ENCODE data around the gene RIMOC1.
A peak's percentile ranks its signal among the peaks of the same experiment; 100 is the strongest.

The RIMOC1 gene

DNA sequence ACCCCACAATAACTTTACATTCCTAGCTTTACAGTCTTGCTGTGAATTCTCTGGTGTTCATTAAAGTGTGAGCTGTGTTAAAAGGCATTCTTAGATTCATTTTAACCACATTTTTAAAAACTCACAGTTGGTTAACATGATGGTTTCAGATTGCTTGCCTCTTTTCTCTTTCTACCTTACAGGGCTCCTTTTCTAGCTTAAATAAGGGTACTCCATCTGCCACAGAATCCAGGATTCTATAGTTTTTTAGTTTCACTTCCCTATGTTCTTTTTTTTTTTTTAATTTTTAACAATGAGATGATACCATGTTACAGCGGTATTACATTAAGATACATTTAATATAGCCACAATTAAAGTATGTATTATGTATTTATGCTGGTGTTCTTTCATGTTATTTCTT lies 17.0 kb downstream of the RIMOC1 start:
- no peak for DNase-seq (ENCODE audit: low read depth)
- TF ChIP-seq, protein P1, sequence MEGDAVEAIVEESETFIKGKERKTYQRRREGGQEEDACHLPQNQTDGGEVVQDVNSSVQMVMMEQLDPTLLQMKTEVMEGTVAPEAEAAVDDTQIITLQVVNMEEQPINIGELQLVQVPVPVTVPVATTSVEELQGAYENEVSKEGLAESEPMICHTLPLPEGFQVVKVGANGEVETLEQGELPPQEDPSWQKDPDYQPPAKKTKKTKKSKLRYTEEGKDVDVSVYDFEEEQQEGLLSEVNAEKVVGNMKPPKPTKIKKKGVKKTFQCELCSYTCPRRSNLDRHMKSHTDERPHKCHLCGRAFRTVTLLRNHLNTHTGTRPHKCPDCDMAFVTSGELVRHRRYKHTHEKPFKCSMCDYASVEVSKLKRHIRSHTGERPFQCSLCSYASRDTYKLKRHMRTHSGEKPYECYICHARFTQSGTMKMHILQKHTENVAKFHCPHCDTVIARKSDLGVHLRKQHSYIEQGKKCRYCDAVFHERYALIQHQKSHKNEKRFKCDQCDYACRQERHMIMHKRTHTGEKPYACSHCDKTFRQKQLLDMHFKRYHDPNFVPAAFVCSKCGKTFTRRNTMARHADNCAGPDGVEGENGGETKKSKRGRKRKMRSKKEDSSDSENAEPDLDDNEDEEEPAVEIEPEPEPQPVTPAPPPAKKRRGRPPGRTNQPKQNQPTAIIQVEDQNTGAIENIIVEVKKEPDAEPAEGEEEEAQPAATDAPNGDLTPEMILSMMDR (conservative IDR thresholded peaks at IDR 0.05; ENCODE audit: low read length) = no peak
- H3K4me3 ChIP-seq (ENCODE audit: low read length) = no peak overlapping the region

DNA sequence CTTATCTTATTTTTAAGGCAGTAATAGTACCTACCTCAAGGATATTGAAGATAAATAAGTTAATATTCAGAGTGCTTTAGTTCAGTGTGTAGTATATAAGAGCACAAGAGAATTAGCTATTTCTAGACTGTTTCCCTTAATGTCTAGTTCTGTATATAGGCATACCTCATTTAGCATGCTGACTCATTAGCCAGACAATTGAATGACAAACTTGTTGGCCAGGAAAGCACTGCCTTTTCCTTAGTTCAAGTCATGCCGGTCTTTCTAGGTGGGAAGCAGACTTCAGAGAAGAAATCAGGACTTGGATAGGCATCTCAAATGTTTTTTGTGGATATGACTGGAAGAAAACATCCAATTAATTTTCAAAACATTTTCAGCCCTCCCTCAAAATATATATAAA lies 17.7 kb downstream of the RIMOC1 start:
- DNase-seq (ENCODE audit: low read depth) = peak; percentile 12
- no peak overlapping the region for H3K4me3 ChIP-seq (ENCODE audit: low read length)
- TF ChIP-seq, protein P1 (conservative IDR thresholded peaks at IDR 0.05; ENCODE audit: low read length) = no peak

DNA sequence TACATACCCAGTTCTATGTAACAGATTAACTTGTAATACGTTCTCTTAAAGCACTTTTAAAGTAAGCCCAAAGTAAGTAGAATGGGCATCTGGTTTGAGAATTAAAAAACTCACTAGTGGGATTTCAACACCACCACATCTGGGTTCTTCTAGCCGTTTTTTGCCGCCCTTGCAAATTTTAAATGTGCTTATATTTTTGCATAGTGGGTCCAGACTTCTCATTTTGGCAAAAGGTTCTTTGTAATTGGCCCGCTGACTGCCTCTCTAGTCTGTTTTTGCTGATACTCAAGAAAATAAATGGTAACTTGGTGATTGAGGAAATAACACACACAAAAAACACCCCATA lies 20.4 kb downstream of the RIMOC1 start:
- DNase-seq (ENCODE audit: low read depth) = peak; percentile 8
- TF ChIP-seq, protein P1 (conservative IDR thresholded peaks at IDR 0.05; ENCODE audit: low read length) = no peak
- peak overlapping the region; percentile 71 for H3K4me3 ChIP-seq (ENCODE audit: low read length)

DNA sequence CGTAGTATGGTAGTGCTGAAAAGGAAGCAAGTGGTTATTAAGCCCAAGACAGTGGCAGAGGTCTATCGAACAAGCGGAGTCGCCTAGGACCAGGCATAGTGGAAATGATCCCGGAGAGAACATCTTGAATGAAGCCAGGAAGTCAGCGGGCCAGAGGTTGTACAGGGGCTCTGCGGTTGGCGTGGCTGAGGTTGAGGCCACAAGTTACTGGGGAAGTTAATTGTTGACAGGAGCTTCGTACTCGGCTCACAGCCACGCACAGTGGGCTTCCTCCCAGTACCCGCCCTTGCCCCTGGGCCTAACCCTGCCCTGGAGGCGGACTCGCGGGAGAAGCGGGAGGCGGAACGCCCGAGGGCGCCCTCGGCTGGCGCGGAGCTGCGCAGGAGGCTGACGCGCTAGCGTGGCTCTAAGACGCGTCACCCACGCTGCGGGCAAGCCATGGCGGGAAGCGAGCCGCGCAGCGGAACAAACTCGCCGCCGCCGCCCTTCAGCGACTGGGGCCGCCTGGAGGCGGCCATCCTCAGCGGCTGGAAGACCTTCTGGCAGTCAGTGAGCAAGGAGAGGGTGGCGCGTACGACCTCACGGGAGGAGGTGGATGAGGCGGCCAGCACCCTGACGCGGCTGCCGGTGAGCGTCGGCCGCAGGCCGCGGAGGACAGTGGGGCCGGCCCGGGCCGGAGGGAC lies 20.9 kb downstream of the RIMOC1 start, which contains the start of gene FBXO4:
FBXO4 (plus strand) TSS at position 410 of the 683 bp plus-strand sequence; CDS start at position 439, 29 bp downstream.
- H3K4me3 ChIP-seq (ENCODE audit: low read length) = peak within 1 kb of the TSS; percentile 71
- peak; percentile 84 for DNase-seq (ENCODE audit: low read depth)
- TF ChIP-seq, protein P1 (conservative IDR thresholded peaks at IDR 0.05; ENCODE audit: low read length) = peak; percentile 61

DNA sequence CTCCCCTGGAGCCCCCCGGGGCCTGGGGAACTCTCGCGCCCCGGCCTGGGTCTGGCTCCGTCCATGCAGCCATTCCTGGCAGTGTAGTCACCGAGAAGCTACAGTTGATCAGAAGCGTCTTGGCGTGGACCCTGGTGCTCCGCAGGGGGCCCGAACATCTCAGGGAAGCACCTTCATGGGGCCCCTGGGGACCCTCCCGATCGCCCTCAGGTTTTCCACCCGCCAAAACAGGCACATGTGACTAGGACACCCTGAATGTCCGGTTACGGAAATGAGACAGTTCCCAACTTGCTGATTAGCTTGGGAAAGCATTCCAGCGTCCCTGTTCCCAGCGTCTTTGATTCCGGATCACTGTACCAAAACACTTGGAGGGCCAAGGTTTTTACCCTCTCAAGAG lies 21.4 kb downstream of the RIMOC1 start:
- H3K4me3 ChIP-seq (ENCODE audit: low read length) = peak overlapping the region; percentile 71
- DNase-seq (ENCODE audit: low read depth) = peak; percentile 33
- TF ChIP-seq, protein P1 (conservative IDR thresholded peaks at IDR 0.05; ENCODE audit: low read length) = no peak

DNA sequence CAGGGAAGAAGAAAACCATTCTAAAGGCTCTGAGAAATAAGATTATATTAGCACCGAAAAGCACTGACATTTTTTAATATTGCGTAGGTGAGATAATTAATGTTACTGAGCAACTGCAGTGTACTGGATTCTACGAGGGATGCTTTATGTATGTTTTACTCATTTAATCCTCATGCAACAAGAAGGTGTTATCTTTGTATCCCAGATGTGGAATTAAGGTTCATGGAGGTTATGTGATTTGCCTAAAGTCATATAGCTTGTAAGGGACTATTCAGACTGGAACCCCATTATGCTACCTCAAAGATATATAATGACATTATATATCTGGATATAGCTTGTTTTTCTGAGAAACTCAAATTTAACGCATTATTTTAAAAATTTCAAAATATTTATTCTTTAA lies 23.5 kb downstream of the RIMOC1 start:
- no peak overlapping the region for H3K4me3 ChIP-seq (ENCODE audit: low read length)
- TF ChIP-seq, protein P1 (conservative IDR thresholded peaks at IDR 0.05; ENCODE audit: low read length) = no peak
- DNase-seq (ENCODE audit: low read depth) = no peak

DNA sequence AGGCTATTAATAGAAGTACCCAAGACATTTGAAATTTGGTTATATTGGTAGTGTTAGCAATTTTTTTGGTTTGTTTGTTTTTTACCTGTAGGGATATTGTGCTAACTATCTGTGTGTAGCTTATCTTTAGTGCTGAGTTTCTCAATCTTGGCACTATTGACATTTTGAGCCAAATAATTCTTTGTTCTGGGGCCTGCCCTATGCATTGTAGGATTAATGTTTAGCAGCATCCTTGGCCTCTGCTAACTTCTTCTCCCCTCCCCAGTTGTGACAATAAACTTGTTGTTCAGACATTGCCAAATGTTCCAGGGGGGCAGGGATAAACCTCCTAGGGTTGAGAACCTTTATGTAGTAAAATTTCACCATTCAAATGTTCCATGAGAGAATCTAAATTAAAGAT lies 24.9 kb downstream of the RIMOC1 start:
- TF ChIP-seq, protein P1 (conservative IDR thresholded peaks at IDR 0.05; ENCODE audit: low read length) = no peak
- no peak for DNase-seq (ENCODE audit: low read depth)
- no peak overlapping the region for H3K4me3 ChIP-seq (ENCODE audit: low read length)
